Measurements from ENCODE around the gene ZC3H12C.

Gene ZC3H12C

GRCh38 chr11:110153474-110153873 is 60.3 kb downstream of the ZC3H12C start:
- no peak for FAIRE-seq

- no peak for FAIRE-seq
These were observed 63.3 kb downstream of the ZC3H12C start for GRCh38 chr11:110156503-110156902.

- no peak for FAIRE-seq
These were observed 65.4 kb downstream of the ZC3H12C start for GRCh38 chr11:110158317-110159200.

GRCh38 chr11:110159476-110159875 is 66.3 kb downstream of the ZC3H12C start:
- FAIRE-seq = no peak

- FAIRE-seq = peak; percentile 31
These were observed 66.8 kb downstream of the ZC3H12C start for GRCh38 chr11:110160016-110160415.

- no peak for FAIRE-seq
These were observed 67.2 kb downstream of the ZC3H12C start for GRCh38 chr11:110160437-110160836.

GRCh38 chr11:110161061-110161460 is 67.9 kb downstream of the ZC3H12C start:
- no peak for FAIRE-seq

- no peak for FAIRE-seq
These were observed 69.0 kb downstream of the ZC3H12C start for GRCh38 chr11:110162216-110162615.

- FAIRE-seq = no peak
These were observed 72.1 kb downstream of the ZC3H12C start for GRCh38 chr11:110165039-110165925.

GRCh38 chr11:110168033-110168803 is 75.0 kb downstream of the ZC3H12C start:
- FAIRE-seq = no peak

- FAIRE-seq = no peak
These were observed 76.5 kb downstream of the ZC3H12C start for GRCh38 chr11:110169738-110170137.

- no peak for FAIRE-seq
These were observed 79.4 kb downstream of the ZC3H12C start for GRCh38 chr11:110172468-110173065.

GRCh38 chr11:110173811-110174644 is 80.8 kb downstream of the ZC3H12C start:
- FAIRE-seq = no peak

GRCh38 chr11:110174645-110175310 is 81.6 kb downstream of the ZC3H12C start:
- no peak for FAIRE-seq

GRCh38 chr11:110176366-110177085 is 83.3 kb downstream of the ZC3H12C start:
- FAIRE-seq = no peak

- no peak for FAIRE-seq
These were observed 83.9 kb downstream of the ZC3H12C start for GRCh38 chr11:110177086-110177456.

GRCh38 chr11:110179064-110179463 is 85.9 kb downstream of the ZC3H12C start:
- FAIRE-seq = no peak

GRCh38 chr11:110182886-110183285 is 89.7 kb downstream of the ZC3H12C start:
- no peak for FAIRE-seq

- FAIRE-seq = no peak
These were observed 91.3 kb downstream of the ZC3H12C start for GRCh38 chr11:110184456-110184855.

- FAIRE-seq = no peak
These were observed 92.0 kb downstream of the ZC3H12C start for GRCh38 chr11:110185121-110185591.

Data from colon (tissue), 2 donors.